ENCODE measurements around the gene FCGR3B.
"Not testable (repeated sequence)": the region's sequence is repeated elsewhere in the genome, so short reads cannot be mapped to it uniquely, and the experiment has no call there.

GRCh38 chr1:161620399-161620798 is 10.6 kb downstream of the FCGR3B start:
- not testable (repeated sequence) for TF ChIP-seq CTCF (IDR thresholded peaks at IDR 0.05); EZH2 (IDR thresholded peaks at IDR 0.05; ENCODE audit: borderline replicate concordance, insufficient read depth, low read depth, low read length, poor library complexity, severe bottlenecking)
